ENCODE measurements around the gene ADCY4. TPM values are rescaled to one million over a fixed set of nuclear protein-coding genes. Genes with fewer than 3 reads are reported as not detected.

ADCY4 gene
- total RNA-seq, 1 experiment from 2014 or later = 1.1 TPM

GRCh38 chr14:24290746-24291145, 44.1 kb downstream of the ADCY4 start:
- H3K4me3 Mint-ChIP-seq = no peak overlapping the region
- ChIA-PET CTCF (interaction anchor here (0.6 to 1.8 kb wide), 2 partner anchors 48 to 75 kb away, joined by 3 to 4 read pairs; partner anchors contain the start of genes MDP1 and TINF2), POLR2A (interaction anchor here (1.0 kb wide), 1 partner anchor 19 kb away, joined by 3 read pairs; the partner anchor contains the start of gene RABGGTA)
- H3K4me1 Mint-ChIP-seq = no peaks in the 10 kb centered on the region
- no peaks in the 10 kb centered on the region for H3K27me3 Mint-ChIP-seq (ENCODE audit: low read depth)
- ATAC-seq (no peak), DNase-seq (ENCODE audit: low spot score) (no peak)
- H3K9me3 Mint-ChIP-seq = no peaks in the 10 kb centered on the region
- no peak overlapping the region for H3K27ac Mint-ChIP-seq
- TF ChIP-seq FOXK1 (CRISPR knock-in tag; IDR thresholded peaks at IDR 0.05) (no peak), ZNF423 (CRISPR knock-in tag; IDR thresholded peaks at IDR 0.05) (no peak), RELA (CRISPR knock-in tag; IDR thresholded peaks at IDR 0.05; ENCODE audit: borderline replicate concordance) (no peak), E2F1 (CRISPR knock-in tag; IDR thresholded peaks at IDR 0.05) (no peak), GTF2I (CRISPR knock-in tag; conservative IDR thresholded peaks at IDR 0.05) (no peak), ZNF232 (CRISPR knock-in tag; IDR thresholded peaks at IDR 0.05) (no peak), NR1H2 (CRISPR knock-in tag; IDR thresholded peaks at IDR 0.05) (no peak), NFE2L1 (CRISPR knock-in tag; IDR thresholded peaks at IDR 0.05) (no peak), MAX (CRISPR knock-in tag; IDR thresholded peaks at IDR 0.05) (no peak), USF1 (CRISPR knock-in tag; IDR thresholded peaks at IDR 0.05) (no peak), NR3C1 (CRISPR knock-in tag; conservative IDR thresholded peaks at IDR 0.05; ENCODE audit: low read depth) (no peak), ZNF532 (CRISPR knock-in tag; IDR thresholded peaks at IDR 0.05; ENCODE audit: borderline replicate concordance) (no peak)
- H3K36me3 Mint-ChIP-seq = no peaks in the 10 kb centered on the region; the same call in none of the 2 replicates

GRCh38 chr14:24289649-24290280, 45.1 kb downstream of the ADCY4 start:
- no peak for ATAC-seq
- TF ChIP-seq CREM (CRISPR knock-in tag; IDR thresholded peaks at IDR 0.05) = no peak
- TF ChIP-seq OVOL2 (CRISPR knock-in tag; IDR thresholded peaks at IDR 0.05; ENCODE audit: borderline replicate concordance) = no peak
- TF ChIP-seq ZNF138 (CRISPR knock-in tag; conservative IDR thresholded peaks at IDR 0.05) = no peak
- Mint-ChIP-seq H3K9me3 (no peaks in the 10 kb centered on the region), H3K4me1 (no peaks in the 10 kb centered on the region), H3K36me3 (no peaks in the 10 kb centered on the region), H3K27me3 (ENCODE audit: low read depth) (no peaks in the 10 kb centered on the region), H3K27ac (no peak overlapping the region), H3K4me3 (no peak overlapping the region)
- no peak for DNase-seq (ENCODE audit: low spot score)
- CTCF ChIA-PET = interaction anchor here (1.8 kb wide), 1 partner anchor 74 kb away, joined by 3 read pairs; the partner anchor contains the start of gene MDP1
- POLR2A ChIA-PET = no interaction called here

- no peaks in the 10 kb centered on the region for H3K36me3 Mint-ChIP-seq
- DNase-seq (ENCODE audit: low spot score) = no peak
- no peak overlapping the region for H3K27ac Mint-ChIP-seq
- H3K4me1 Mint-ChIP-seq = no peaks in the 10 kb centered on the region
- no peak for ATAC-seq
- H3K27me3 Mint-ChIP-seq (ENCODE audit: low read depth) = no peaks in the 10 kb centered on the region
- no peak overlapping the region for H3K4me3 Mint-ChIP-seq
- CTCF ChIA-PET = interaction anchor here (1.0 to 1.3 kb wide), 2 partner anchors 11 to 21 kb away, joined by 3 to 4 read pairs; partner anchors contain the start of gene CIDEB
- POLR2A ChIA-PET = no interaction called here
- no peaks in the 10 kb centered on the region for H3K9me3 Mint-ChIP-seq
- no peak for TF ChIP-seq CREB1 (CRISPR knock-in tag; IDR thresholded peaks at IDR 0.05)
- no peak for TF ChIP-seq MYBL2 (CRISPR knock-in tag; IDR thresholded peaks at IDR 0.05)
- TF ChIP-seq ELF4 (CRISPR knock-in tag; IDR thresholded peaks at IDR 0.05; ENCODE audit: low read depth) = no peak
- TF ChIP-seq ATF3 (CRISPR knock-in tag; conservative IDR thresholded peaks at IDR 0.05) = no peak
- TF ChIP-seq NR2C2 (CRISPR knock-in tag; IDR thresholded peaks at IDR 0.05) = no peak
- TF ChIP-seq USF1 (CRISPR knock-in tag; IDR thresholded peaks at IDR 0.05) = no peak
- no peak for TF ChIP-seq ZNF512 (CRISPR knock-in tag; IDR thresholded peaks at IDR 0.05; ENCODE audit: borderline replicate concordance)
- no peak for TF ChIP-seq ZBTB43 (CRISPR knock-in tag; IDR thresholded peaks at IDR 0.05)
These were observed 47.9 kb downstream of the ADCY4 start for GRCh38 chr14:24286996-24287395.

Data from WTC11 (cell line).